Amygdala (tissue), 56 donors: ENCODE results near the gene COL3A1.

Experiments used
- DNase-seq, 56 donors: peaks; one replicate each; lab custom pipeline; 2025; lab: John Stamatoyannopoulos, UW

Gene COL3A1

DNA sequence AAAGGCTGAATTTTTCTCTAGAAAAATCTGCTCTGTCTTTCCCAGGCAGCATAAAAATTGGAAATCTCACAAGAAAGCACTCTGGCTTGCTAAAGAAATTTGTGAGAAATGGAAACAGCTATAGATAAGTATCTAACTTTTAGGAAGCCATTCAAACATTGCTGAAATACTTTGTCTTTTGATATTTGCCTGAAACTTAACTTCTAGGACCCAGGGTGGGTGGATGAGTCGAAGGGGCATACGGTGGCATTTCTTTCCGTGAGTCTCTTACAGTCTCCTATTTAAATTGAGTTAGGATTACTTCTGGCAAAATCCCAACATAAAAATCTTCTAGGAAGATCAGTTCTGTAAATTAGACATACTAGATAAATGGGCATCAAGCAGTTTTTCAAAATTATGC lies 532 bp upstream of the COL3A1 start:
- no peak for DNase-seq

DNA sequence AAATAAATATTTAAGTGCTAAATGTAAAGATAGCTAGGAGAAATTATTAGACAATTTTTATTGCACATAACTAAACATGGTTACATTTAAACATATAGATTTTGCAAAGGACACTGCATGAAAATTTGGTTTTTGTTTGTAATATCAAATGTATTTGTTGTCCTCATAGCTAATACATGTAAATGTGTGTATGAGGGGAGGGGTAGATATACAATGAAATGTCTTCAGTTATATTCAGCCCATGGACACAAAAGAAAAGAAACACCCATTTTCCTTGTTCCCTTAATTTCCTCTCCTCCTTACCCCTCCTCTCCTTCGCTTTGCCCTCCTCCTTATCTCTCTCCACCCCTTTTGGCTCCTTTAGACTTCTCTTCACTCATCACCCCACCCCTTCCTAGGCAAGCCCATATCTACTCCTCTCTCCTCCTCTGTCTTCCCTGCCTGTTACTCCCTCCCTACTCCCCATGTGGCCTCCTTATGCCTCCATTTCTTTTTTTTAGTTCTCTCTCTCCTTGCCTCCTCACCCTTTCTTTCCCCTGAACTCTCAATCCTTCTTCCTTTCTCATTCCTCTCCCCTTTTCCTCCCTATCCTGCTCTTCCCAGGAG lies 1.4 kb downstream of the COL3A1 start:
- no peak for DNase-seq

DNA sequence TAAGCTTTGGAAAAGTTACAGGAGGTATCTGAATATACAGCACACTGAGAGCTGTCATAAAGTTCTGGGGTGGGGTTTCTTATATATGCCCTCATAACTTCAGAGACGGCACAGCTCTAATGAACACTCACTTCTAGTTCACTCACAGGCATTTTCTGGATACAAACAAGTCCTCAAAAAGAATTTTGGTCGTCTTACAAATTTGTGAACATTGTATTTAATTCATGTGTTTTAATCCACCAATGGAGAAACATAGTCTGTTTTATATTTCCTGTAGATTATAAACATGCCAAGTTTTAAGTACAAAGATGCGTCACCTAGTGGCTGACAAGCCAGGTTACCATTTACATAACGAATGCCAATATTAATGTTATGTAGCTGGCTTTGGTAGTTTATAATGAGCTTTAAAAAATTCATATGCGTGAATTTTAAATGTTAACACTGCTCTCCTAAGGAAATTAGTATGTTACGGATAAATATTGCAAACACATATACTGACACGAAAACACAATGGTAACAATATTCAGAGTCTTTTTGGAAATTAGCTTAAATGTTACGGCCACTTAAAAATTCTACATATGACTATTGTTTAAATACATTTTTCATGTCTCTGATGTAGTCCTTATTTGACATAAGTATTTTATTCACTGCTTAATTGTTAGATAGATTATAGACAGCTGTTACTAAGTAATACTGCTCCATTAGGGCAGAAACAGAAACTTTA lies 2.5 kb downstream of the COL3A1 start:
- DNase-seq = no peak

DNA sequence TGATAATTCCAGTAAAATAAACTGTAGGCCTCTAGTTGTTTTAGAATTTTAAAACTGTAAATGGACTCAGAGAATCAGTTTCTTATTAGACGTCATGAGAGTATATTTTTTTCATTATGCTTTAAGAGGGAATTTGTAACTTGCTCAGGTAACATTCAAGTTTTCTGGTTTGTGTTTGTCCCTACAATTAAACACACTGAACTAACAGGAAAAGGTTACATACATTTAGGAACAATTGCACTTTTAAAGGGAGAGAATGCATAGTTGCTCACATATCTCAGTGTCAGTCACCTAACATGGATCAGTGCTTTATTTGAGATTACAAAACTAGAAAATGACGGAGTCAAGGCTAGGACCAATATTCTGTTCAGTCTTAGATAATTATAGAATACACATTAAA lies 3.1 kb downstream of the COL3A1 start:
- DNase-seq = no peak

DNA sequence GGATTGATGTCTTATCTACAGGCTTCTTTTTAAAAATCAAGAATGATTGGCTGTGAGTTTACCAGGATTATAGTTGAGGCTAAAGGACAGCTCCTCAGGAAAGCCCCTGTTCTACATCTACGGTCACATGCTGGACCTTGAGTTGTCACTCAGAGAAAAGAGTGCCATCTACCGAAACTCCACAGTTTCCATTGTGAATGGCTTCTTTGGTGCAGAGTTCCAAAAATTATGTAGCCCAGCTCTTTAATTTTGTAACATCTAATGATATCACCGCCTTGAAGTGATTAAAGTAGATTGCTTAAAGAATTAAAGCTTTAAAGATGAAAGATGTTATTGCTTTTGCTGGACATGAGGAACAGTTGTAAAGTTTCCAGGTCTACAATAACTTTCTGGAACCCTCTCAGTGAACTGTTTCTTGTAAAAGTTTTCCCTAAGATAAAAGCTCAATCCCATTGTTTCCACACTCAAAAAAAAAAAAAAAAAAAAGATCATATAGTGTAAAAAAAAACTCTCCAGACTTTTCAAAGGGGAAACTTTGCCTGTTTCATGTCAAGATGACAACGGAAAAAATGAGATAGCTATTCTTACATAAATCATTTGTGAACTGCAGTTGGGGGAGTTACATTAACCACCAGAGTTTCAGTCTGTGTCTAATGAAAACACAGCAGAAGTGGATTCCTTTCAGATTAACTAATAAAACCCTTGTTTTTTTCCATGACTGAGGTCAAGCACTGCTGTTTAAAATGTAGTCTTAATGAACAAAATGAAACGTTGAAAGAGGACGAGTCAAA lies 4.3 kb downstream of the COL3A1 start:
- DNase-seq = no peak

DNA sequence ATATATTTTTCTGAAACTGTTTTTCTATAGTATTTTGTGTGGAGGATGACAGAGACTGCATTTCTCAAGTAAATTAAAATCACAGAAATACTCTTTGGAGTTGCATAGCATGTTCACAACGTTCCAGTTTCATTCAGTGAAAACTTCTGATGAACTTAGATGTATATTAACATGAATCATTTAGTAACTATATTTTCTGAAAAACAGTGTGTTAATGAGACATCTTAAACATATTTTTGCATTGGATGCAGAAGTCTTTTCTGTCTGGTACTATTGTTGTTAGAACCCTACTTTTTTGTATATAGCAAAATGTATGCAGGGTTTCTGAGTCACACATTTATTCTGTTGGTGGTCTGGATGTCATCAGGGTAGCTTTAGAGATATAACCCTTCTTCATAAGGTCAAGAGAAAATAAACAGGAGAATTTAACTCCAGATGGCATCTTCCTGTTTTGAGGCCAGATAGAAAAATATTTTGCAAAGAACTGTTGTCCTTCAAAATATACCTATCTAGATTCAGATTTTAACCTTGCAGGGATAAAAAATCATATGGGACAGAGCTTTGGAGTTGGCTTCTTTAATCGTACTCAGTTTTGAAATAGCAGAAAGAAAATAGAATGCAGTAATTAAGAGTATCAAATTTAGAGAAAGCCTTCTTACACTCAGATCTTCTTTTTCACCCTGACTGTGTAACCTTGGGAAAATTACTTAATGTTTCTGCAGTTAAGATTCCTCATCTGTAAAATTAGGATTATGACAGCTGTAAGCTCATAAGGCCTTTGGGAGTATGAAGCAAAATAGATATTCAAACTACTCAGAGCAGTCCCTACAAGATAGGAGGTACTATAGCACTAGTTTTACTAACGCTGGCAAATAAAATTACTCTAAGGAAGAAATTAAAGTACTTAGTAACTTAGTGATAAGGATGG lies 5.3 kb downstream of the COL3A1 start:
- DNase-seq = no peak

DNA sequence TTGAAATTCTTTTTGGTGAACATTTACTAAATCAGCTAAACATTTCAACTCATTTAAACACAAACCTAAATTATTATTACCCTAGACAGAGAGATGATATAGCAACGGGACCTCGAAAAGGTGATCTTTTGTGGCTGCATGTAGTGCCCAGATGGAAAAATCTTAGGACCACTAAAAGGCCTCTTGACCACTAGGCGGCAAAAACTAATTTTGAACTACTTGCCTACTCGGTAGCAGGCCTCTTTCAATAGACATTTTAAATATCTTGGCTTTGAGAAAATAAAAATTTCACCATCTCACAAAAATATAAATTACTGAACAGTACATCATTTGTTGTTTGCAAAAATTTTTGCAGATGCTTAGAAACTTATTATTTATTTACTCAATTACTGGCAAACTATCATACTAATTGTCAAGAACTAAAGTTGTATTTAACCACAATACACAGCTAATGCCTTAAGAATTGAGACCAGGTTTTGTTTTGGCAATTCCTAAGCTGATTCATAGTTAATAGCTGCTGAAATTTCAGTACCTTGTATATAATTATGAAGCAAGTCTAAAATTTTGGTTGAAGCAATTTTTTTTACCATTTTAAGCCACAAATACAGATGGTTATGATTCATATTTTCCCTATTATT lies 9.4 kb downstream of the COL3A1 start:
- DNase-seq = no peak

DNA sequence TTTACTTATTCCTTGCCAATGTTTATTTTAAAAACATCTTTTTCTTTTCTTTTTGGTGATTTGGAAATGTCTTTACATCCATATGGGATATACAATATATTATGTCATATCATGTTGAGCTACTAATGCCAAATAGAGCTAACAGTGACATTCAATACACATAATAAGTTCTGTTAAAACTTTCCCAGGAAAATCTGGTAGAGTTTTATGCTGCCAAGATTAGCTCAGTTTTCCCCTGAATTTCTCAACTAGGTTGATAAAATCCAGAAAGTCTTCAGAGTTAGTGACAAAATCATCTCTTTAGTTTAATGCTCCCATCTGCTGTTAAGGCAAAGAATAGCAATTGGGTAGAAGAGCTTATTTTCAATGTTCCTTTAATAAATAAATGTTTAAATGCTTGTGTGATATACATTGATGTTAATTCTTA lies 9.9 kb downstream of the COL3A1 start:
- DNase-seq = no peak

DNA sequence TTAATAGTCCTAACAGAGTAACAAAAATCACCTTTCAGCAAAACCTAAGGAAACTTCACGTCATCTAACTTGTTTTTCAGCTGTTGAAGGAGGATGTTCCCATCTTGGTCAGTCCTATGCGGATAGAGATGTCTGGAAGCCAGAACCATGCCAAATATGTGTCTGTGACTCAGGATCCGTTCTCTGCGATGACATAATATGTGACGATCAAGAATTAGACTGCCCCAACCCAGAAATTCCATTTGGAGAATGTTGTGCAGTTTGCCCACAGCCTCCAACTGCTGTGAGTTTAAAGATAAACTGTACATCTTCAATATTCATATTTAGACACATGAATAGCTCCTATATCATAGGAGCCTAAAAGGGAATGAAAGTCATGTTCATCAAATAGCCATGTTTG lies 10.5 kb downstream of the COL3A1 start:
- no peak for DNase-seq

DNA sequence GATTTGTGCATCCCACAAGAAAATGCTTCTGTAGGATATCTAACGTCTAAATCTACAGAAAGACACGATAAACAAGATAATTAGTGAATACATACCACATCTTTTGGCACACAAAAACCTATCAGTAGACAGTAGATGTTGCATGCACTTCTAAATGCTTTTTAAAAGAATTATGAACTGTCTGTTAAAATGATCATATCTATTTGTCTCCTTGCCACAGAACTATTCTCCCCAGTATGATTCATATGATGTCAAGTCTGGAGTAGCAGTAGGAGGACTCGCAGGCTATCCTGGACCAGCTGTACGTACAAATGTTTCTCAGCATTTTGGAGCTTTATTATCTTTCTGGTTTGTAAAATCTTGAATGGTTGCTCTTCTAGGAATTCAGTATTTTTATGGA lies 12.7 kb downstream of the COL3A1 start:
- no peak for DNase-seq

DNA sequence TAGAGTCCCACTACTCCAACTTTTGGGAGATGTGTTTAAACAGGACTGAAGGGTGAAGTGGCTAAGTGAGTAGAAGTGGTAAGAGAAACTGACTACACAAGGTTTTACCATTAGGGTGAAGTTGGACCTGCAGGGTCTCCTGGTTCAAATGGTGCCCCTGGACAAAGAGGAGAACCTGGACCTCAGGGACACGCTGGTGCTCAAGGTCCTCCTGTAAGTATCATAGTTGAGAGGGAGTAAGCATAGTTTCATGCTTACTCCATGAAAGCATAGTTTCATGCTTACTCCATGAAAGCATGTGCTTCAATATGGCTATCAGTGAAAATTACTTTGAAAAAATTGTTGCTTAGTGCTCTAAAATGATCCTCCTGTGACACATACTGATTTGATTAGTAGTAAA lies 19.1 kb downstream of the COL3A1 start:
- no peak for DNase-seq

DNA sequence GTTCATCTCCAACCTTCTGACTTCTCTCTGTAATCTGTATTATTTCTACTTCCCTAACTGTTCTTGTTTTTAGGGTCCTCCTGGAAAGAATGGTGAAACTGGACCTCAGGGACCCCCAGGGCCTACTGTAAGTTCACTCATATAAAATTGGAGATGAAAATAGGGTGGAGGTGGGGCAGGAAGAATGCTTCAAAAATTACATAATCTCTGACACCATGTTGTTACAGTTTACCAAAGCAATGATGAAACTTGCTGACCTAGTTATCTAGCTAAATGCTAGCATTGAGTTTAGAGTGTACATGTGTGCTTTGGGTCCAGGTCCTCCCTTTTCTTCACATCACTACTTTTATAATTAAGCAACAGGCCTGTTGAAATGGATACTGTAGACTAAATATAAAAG lies 23.1 kb downstream of the COL3A1 start:
- no peak for DNase-seq

DNA sequence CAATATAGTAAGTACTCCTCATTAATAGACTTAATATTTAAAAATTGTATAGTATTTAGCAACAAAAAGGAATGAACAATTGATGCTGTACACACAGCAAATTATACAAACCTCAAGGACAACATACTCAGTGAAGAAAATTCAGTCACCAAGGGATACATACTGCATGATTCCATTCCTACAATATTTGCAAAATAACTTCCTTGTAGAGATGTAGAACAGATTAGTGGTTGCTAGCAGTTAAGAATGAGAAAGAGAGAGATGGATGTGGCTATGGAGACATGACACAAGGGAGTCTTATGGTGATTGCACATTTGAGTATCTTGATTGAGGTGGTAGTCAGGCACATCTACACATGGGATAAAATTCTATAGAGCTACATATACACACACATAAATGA lies 26.0 kb downstream of the COL3A1 start:
- DNase-seq = no peak

DNA sequence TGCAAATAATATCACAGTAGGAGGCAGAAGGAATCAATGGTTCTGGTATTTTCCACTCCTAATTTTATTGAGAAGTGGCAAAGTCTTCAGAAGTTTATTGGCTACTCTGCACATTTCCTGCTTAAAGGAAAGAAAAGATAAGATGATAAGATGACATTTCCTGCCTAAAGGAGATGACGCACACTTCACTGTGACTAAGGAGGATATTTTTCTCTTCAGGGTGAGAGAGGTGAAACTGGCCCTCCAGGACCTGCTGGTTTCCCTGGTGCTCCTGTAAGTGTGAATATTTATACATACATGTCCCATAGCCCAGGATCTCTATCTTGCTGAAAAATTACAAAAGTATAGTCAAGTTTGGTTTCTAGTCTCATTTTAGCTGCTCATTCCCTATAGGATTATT lies 27.9 kb downstream of the COL3A1 start:
- DNase-seq = no peak

DNA sequence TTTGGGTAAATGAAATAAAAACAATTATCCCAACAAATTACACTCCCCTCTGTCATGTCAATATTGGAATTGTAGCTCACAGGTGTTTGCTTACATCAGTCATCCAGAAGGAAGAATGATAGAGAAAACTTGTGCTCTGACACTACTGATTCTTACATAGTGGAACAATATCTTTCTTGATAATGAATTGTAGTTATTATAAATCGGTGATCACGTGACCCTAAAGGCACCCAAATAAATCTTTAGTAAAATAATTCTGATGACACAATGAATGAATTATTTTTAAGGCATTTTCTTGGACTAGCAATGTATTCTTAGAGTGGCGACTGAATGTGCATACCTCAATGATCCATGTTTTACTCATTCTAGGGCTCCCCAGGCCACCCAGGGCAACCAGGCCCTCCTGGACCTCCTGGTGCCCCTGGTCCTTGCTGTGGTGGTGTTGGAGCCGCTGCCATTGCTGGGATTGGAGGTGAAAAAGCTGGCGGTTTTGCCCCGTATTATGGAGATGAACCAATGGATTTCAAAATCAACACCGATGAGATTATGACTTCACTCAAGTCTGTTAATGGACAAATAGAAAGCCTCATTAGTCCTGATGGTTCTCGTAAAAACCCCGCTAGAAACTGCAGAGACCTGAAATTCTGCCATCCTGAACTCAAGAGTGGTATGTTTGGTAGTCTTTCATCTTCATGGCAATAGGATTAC lies 34.5 kb downstream of the COL3A1 start:
- DNase-seq = no peak

DNA sequence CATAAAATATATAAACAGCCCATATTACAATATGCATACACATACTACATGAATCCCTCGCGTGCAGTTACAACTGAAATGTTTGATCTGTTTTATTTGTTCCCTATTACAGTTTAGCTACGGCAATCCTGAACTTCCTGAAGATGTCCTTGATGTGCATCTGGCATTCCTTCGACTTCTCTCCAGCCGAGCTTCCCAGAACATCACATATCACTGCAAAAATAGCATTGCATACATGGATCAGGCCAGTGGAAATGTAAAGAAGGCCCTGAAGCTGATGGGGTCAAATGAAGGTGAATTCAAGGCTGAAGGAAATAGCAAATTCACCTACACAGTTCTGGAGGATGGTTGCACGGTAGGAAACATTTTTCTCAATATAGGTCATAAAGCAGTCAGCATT lies 36.4 kb downstream of the COL3A1 start:
- no peak for DNase-seq

DNA sequence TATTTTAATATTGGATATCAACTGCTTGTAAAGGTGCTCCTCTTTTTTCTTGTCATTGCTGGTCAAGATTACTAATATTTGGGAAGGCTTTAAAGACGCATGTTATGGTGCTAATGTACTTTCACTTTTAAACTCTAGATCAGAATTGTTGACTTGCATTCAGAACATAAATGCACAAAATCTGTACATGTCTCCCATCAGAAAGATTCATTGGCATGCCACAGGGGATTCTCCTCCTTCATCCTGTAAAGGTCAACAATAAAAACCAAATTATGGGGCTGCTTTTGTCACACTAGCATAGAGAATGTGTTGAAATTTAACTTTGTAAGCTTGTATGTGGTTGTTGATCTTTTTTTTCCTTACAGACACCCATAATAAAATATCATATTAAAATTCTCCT lies 38.2 kb downstream of the COL3A1 start:
- no peak for DNase-seq

DNA sequence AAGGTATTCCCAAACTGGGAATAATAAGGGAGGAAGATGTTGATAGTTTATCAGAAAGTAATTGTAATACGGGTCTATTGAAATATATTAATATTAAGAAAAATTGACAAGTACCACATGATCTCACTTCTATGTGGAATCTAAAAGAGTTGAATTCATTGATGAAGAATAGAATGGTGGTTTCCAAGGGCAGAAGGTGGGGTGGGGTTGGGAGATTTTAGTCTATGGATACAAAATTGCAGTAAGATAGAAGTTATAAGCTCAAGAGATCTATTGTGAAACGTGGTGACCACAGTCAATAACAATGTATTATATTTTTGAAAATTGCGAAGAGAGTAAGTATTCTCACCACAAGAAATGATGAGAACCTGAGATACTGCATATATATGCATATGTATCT lies 38.9 kb downstream of the COL3A1 start:
- DNase-seq = no peak

DNA sequence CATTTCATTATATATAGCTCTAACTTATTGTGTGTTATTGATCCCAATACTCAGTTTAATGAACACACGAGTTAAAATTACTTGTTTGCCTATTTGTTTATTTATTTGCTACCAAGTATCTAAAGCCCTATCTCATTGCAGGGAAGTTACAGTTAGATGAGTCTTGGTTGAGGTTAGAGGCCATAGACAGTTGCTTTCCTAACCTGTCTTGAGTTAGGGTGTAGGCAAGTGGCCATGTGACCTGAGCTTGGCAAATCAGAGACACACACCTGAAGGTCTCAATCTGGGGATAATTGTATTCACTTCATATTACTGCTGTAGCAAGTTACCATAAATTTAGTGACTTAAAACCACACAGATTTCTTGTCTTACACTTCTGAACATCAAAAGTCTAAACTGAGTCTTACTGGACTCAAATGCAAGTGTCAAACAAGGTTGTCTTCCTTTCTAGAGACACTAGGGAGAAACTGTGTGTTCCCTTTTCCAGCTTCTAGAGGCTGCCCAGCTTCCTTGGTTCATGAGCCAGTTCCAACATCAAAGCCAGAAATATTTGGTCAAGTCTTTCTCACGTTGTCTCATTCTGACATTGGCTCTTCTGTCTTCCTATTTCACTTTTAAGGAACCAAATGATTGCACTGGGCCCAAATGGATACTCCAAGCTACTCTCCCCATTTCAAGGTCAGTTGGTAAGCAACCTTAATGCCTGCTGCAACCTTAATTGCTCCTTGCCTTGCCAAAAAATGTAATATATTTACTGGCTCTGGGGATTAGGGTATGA lies 39.7 kb downstream of the COL3A1 start:
- no peak for DNase-seq
